GM06990 (cell line): ENCODE measurements around the gene COA5.

Source experiments
- DNase-seq: peaks from one replicate; pipeline ENCODE4 v3.0.0-alpha.2; 2011; ENCODE audit not compliant: insufficient read length; ENCODE audit errors: extremely low read depth
- H3K27me3 ChIP-seq: replicated peaks from 2 replicates; pipeline ENCODE4 v1.6.0; 2011; ENCODE audit warnings: low read length; ENCODE audit not compliant: control insufficient read depth, insufficient read depth
- H3K36me3 ChIP-seq: 2 replicates; pipeline ENCODE4 v1.5.1; 2011; ENCODE audit warnings: low read length; ENCODE audit not compliant: control insufficient read depth, insufficient read depth
- H3K4me3 ChIP-seq: replicated peaks from 2 replicates; pipeline ENCODE4 v1.5.1; 2011; ENCODE audit warnings: low read depth, mild to moderate bottlenecking, control low read depth, low read length
- TF ChIP-seq, protein P1 (sequence below): IDR thresholded peaks from 2 replicates; pipeline ENCODE4 v1.5.1; 2011; ENCODE audit warnings: low read length, control low read depth, mild to moderate bottlenecking, inconsistent platforms; ENCODE audit not compliant: insufficient read depth, poor library complexity, severe bottlenecking

The COA5 gene

DNA sequence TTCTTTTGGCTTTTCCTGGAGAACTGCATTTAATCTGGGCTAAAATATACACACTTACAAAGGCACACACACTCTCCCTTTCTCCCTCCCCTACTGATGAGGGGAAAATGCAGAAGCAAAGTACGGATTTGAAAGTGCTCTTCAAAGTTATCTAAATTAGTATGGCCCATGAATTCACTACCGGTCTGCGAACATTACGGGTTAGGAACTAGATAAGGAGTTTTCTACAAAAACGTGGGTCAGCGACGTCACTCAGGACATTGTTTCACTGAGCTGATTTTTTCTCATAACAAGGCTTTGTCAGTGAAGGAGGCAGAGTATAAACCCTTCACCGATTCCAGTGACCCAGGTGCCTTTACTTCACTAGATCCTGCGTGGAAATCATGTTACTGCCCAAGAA lies 47.3 kb downstream of the COA5 start:
- peaks cover 31% of the 10 kb centered on the region for H3K36me3 ChIP-seq
- TF ChIP-seq, protein P1, sequence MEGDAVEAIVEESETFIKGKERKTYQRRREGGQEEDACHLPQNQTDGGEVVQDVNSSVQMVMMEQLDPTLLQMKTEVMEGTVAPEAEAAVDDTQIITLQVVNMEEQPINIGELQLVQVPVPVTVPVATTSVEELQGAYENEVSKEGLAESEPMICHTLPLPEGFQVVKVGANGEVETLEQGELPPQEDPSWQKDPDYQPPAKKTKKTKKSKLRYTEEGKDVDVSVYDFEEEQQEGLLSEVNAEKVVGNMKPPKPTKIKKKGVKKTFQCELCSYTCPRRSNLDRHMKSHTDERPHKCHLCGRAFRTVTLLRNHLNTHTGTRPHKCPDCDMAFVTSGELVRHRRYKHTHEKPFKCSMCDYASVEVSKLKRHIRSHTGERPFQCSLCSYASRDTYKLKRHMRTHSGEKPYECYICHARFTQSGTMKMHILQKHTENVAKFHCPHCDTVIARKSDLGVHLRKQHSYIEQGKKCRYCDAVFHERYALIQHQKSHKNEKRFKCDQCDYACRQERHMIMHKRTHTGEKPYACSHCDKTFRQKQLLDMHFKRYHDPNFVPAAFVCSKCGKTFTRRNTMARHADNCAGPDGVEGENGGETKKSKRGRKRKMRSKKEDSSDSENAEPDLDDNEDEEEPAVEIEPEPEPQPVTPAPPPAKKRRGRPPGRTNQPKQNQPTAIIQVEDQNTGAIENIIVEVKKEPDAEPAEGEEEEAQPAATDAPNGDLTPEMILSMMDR, result no peak
- H3K27me3 ChIP-seq, result no peaks in the 10 kb centered on the region
- no peak overlapping the region for H3K4me3 ChIP-seq
- no peak for DNase-seq

DNA sequence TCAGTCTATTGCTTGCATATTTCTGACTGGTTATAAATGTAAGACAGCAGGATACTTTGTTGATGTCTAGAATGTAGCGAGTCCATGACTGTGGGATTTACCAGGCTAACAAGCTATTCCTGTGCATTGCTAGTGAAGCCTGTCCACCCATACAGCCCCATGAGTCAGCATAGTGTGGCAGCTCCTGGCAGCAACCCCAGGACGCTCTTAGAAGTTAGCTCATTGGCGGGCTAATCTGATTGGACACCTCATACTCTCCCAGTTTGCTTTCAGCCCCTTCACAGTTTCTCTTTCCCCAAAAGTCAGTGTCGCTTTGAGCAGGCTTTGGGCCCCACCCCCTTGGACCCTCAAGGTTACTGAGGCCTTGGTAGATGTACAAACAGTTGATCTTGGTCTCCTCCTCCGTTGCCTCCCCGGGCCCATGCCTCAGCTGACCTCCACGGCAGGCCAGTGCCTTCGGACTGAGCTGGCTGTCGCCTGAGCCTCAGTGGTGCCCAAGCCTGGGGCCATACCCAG lies 48.0 kb downstream of the COA5 start:
- no peak for DNase-seq
- no peaks in the 10 kb centered on the region for H3K27me3 ChIP-seq
- peaks cover 33% of the 10 kb centered on the region for H3K36me3 ChIP-seq
- TF ChIP-seq, protein P1, result no peak
- no peak overlapping the region for H3K4me3 ChIP-seq

DNA sequence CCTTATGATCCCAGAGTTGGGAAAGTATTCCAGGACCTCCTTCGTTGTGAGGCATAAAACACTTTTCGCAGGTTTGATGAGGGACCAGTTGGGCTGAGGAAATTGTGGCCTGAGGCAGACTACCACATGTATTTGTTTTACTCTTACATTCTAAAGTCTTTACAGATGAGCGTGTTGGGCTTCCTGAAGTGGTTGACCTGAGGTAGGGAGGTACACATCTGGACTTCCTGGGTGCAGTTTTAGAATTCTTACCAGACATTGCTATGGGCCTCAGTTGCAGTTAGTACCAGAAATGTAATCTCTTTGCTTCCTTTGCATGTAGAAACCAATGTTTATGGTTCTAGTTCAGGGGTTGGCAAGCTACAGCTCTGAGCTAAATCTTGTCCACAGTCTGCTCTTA lies 48.7 kb downstream of the COA5 start:
- TF ChIP-seq, protein P1, result no peak
- Histone ChIP-seq H3K36me3 (peaks cover 34% of the 10 kb centered on the region), H3K27me3 (no peaks in the 10 kb centered on the region), H3K4me3 (no peak overlapping the region)
- DNase-seq, result no peak

DNA sequence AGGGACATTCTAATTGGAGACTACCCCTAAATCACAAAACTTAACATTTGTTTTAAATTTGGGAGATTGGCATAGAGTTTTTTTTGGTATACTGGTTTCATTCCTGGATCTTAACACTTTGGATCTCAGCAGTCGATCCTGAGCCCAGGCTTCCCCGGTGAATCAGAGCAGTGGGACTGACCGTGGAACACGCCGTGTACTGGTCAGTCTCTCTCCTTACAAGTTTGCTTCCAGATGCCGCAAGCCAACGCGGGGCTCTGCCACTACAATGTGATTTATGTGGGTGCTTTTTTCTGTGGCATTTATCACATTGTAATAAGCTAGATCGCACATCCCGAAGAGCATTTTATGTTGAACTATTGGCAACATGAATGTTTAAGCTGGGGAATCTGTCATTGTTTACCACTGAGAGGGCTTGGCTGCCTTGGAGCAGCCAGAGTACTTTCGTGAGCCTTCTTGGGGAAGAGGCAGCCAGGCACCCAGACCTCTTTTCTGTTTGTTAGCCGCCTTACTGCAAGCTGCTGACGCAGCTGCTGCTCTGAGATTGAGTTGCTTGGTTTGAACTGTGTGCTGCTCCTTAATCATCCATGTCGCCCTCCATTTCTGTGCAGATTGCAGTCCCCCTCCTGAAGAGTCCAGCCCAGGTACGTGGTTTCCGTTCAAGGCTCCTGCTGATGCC lies 49.3 kb downstream of the COA5 start:
- no peak overlapping the region for H3K4me3 ChIP-seq

DNA sequence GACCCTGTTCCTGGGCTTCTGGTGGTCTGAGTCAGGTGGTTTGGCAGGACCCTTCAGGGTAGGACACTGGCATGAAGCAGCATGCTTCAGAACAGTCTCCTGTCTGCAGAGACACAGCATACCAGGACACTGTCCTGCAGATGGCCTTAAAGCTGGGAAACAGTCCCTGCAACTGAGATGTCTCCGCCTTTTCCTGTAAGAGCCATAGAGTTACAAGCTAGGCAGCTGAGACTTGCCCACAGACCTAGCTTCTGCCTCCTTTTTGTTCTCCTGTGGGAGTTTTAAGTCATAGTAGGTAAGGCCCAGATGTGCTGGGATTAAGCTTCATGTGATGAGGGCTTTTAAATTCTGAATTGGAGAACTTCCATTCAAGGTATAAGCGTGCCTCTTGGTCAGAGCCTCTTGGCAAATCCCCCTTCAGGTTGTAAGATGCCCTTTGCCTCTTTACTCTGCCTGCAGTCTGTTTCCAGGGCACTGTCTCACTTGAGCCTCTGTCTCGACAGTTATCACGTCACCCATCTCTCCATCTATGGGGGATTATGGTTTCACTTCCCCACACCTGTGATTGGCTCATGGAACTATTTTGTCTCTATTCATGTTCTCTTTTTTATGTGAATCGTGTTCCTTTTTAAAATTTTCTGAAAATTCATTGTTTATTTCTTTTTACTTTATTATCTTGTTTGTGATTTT lies 51.8 kb downstream of the COA5 start:
- TF ChIP-seq, protein P1, result no peak
- no peak for DNase-seq
- no peaks in the 10 kb centered on the region for H3K27me3 ChIP-seq
- H3K36me3 ChIP-seq, result peaks cover 35% of the 10 kb centered on the region
- H3K4me3 ChIP-seq, result no peak overlapping the region

More for the DNA sequence above, 49.3 kb downstream of the COA5 start:
- DNase-seq, result no peak
- TF ChIP-seq, protein P1, result no peak
- H3K27me3 ChIP-seq, result no peaks in the 10 kb centered on the region
- H3K36me3 ChIP-seq, result peaks cover 36% of the 10 kb centered on the region
